Thoracic aorta (tissue), 2 donors: ENCODE results near the gene ABLIM3. TPM values are rescaled to one million over a fixed set of nuclear protein-coding genes. Genes with fewer than 3 reads are reported as not detected.
"Not testable (repeated sequence)": the region's sequence is repeated elsewhere in the genome, so short reads cannot be mapped to it uniquely, and the experiment has no call there.

ENCODE experiments used
- ATAC-seq: fragments of 150-250 bp; one replicate; pipeline ENCODE4 v1.8.0; 2017; ENCODE audit warnings: low read depth; ENCODE audit not compliant: insufficient number of reproducible peaks, low FRiP score
- DNase-seq: peaks from one replicate; pipeline ENCODE4 v3.0.0-alpha.2; 2020; ENCODE audit warnings: low spot score
- H3K27ac ChIP-seq, 2 donors: fragments of 200-600 bp; sonication (generic); 1 replicate in 1 of 2; 2 replicates in 1 of 2; pipeline ENCODE4 v1.5.1; 2016; ENCODE audit warnings: mild to moderate bottlenecking in 2 of 2, moderate library complexity in 2 of 2
- H3K27me3 ChIP-seq: fragments of 200-600 bp; sonication (generic); replicated peaks from 2 replicates; pipeline ENCODE4 v1.6.0; 2016; ENCODE audit warnings: mild to moderate bottlenecking; ENCODE audit not compliant: insufficient read depth
- H3K36me3 ChIP-seq: fragments of 200-600 bp; sonication (generic); one replicate; pipeline ENCODE4 v1.5.1; 2016
- H3K4me1 ChIP-seq, 2 donors: fragments of 200-600 bp; sonication (generic); 1 replicate in 1 of 2; 2 replicates in 1 of 2; pipeline versions ENCODE4 v1.5.1 to v1.6.0; 2016; ENCODE audit warnings: low read depth in 2 of 2, mild to moderate bottlenecking in 1 of 2; ENCODE audit not compliant: control insufficient read depth in 1 of 2
- H3K4me3 ChIP-seq: fragments of 200-600 bp; sonication (generic); 2 replicates; pipeline ENCODE4 v1.5.1; 2016; ENCODE audit warnings: mild to moderate bottlenecking
- H3K9me3 ChIP-seq: fragments of 200-600 bp; sonication (generic); 2 replicates; pipeline ENCODE4 v1.5.1; 2016
- CTCF ChIP-seq: fragments of 200-600 bp; sonication (generic); IDR thresholded peaks from one replicate; pipeline ENCODE4 v1.5.1; 2019; ENCODE audit warnings: antibody characterized with exemption
- total RNA-seq, 2 donors: library from RNA; depleted of rRNA; stranded (reverse); fragments of >200 nt; gene quantifications; one replicate each; pipeline versions ENCODE4 v1.1.0 to v1.2.3, GENCODE V29; 2016

Gene ABLIM3
- total RNA-seq, 2 donors from 2014 or later: 23.0 to 41.2 TPM

- Histone ChIP-seq H3K27ac (no peak overlapping the region), H3K36me3 (peaks cover 6% of the 10 kb centered on the region), H3K27me3 (no peaks in the 10 kb centered on the region), H3K4me3 (no peak overlapping the region), H3K9me3 (no peaks in the 10 kb centered on the region), H3K4me1 (peaks cover 8 to 47% of the 10 kb centered on the region in 2 donors)
- ATAC-seq: no peak
- no peak for TF ChIP-seq CTCF
- no peak for DNase-seq
Measured at GRCh38 chr5:149181732-149182131, 40.4 kb downstream of the ABLIM3 start.

- Histone ChIP-seq H3K27ac (no peak overlapping the region), H3K36me3 (peaks cover 6% of the 10 kb centered on the region), H3K4me1 (peaks cover 8 to 42% of the 10 kb centered on the region in 2 donors), H3K9me3 (no peaks in the 10 kb centered on the region), H3K27me3 (no peaks in the 10 kb centered on the region), H3K4me3 (no peak overlapping the region)
- ATAC-seq (no peak), DNase-seq (no peak)
- no peak for TF ChIP-seq CTCF
Measured at GRCh38 chr5:149182241-149182640, 40.9 kb downstream of the ABLIM3 start.

DNA sequence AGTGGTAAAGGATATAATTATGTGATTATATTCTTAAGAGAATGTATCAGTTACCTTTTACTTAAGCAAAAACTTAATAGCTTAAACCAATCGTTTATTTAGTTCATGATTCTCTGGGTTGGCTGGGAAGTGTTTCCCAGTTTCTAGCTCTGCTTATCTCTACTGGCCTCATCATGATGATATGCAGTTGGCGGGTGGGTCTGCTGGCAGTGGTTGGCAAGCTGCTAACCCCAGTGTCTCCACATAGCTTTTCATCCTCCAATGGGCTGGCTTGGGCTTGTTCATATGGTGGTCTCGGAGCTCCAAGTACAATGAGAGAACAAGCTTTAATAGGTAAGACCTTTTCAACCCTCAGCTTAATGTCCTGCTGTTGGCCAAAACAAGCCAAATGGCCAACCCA is 43.8 kb downstream of the ABLIM3 start:
- peaks cover 8 to 20% of the 10 kb centered on the region in 2 donors for H3K4me1 ChIP-seq
- H3K27me3 ChIP-seq: no peaks in the 10 kb centered on the region
- no peak for TF ChIP-seq CTCF
- no peak for DNase-seq
- no peak overlapping the region for H3K27ac ChIP-seq
- H3K4me3 ChIP-seq: no peak overlapping the region
- H3K9me3 ChIP-seq: no peaks in the 10 kb centered on the region
- H3K36me3 ChIP-seq: peaks cover 6% of the 10 kb centered on the region
- no peak for ATAC-seq

- no peak overlapping the region for H3K4me3 ChIP-seq
- H3K36me3 ChIP-seq: peaks cover 6% of the 10 kb centered on the region
- no peak for TF ChIP-seq CTCF
- H3K9me3 ChIP-seq: no peaks in the 10 kb centered on the region
- H3K4me1 ChIP-seq: peaks cover 0 to 7% of the 10 kb centered on the region in 2 donors
- no peak overlapping the region for H3K27ac ChIP-seq
- H3K27me3 ChIP-seq: no peaks in the 10 kb centered on the region
- ATAC-seq (no peak), DNase-seq (no peak)
Measured at GRCh38 chr5:149186506-149186905, 45.2 kb downstream of the ABLIM3 start.

DNA sequence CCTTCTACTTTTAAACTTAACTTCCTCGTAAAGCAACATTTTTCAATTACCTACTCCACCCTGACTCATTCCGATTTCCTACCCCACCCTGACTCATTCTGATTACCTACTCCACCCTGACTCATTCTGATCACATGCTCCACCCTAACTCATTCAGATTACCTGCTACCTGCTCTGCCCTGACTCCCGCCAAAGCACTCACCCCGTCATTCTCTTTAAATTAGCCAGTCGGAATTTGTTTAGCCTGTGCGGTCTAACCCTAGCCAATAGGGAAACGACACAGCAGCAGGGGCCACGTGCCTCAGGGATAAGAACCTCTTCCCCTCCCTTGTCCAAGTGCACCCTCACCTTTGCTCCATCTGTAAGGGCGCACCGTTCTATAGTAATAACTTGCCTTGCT is 46.3 kb downstream of the ABLIM3 start:
- H3K9me3 ChIP-seq, H3K27me3 ChIP-seq, H3K4me3 ChIP-seq, H3K4me1 ChIP-seq, DNase-seq, H3K27ac ChIP-seq, ATAC-seq, H3K36me3 ChIP-seq: not testable (repeated sequence)

DNA sequence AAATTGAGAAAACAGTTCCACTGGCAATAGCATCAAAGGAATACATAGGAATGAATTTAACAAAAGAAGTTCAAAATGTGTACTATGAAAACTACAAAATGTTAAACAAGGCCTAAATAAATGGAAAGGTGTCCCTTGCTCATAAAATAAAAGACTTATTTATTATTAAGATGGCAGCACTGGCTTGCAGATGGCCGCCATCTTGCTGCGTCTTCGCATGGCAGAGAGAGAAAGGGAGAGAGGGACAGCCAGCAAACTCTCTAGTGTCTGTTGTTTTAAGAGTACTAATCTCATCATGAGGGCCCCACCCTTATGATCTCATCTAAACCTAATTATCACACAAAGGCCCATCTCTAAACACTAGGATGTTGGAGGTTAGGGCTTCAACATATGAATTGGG is 47.1 kb downstream of the ABLIM3 start:
- Histone ChIP-seq H3K36me3 (peaks cover 6% of the 10 kb centered on the region), H3K27me3 (no peaks in the 10 kb centered on the region), H3K9me3 (no peaks in the 10 kb centered on the region), H3K4me3 (no peak overlapping the region), H3K4me1 (no peaks in the 10 kb centered on the region), H3K27ac (no peak overlapping the region)
- ATAC-seq (no peak), DNase-seq (no peak)
- no peak for TF ChIP-seq CTCF
